ENCODE results near the gene GON4L.

DNA sequence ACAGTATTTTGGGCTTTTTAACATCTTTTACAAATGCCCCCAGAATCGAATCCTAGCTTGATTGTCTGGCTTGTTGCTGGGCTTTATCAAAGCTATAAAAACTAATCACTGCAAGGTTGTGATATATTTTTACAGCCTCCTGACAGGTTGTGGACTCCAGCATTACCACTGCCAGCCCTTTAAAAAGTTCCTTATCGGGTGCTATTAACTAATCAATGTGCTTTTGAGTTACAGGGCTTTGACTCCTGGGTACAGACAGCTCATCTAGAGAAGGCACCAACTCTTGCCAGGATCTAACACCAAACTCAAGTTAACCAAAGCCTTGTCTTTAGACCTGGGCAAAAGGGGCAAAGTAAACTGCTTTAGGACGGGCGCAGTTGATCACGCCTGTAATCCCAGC, 16.6 kb downstream of the GON4L start:
- TF ChIP-seq, protein P1, sequence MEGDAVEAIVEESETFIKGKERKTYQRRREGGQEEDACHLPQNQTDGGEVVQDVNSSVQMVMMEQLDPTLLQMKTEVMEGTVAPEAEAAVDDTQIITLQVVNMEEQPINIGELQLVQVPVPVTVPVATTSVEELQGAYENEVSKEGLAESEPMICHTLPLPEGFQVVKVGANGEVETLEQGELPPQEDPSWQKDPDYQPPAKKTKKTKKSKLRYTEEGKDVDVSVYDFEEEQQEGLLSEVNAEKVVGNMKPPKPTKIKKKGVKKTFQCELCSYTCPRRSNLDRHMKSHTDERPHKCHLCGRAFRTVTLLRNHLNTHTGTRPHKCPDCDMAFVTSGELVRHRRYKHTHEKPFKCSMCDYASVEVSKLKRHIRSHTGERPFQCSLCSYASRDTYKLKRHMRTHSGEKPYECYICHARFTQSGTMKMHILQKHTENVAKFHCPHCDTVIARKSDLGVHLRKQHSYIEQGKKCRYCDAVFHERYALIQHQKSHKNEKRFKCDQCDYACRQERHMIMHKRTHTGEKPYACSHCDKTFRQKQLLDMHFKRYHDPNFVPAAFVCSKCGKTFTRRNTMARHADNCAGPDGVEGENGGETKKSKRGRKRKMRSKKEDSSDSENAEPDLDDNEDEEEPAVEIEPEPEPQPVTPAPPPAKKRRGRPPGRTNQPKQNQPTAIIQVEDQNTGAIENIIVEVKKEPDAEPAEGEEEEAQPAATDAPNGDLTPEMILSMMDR (conservative IDR thresholded peaks at IDR 0.05; ENCODE audit: low read depth, low read length), result no peak
- TF ChIP-seq POLR2A (IDR thresholded peaks at IDR 0.05; ENCODE audit: low read depth, low read length), result no peak
- TF ChIP-seq SMC3 (IDR thresholded peaks at IDR 0.05; ENCODE audit: low read depth, low read length), result no peak
- TF ChIP-seq RCOR1 (IDR thresholded peaks at IDR 0.05; ENCODE audit: insufficient replicate concordance, low read length), result no peak

Data from IMR-90 (cell line).